ENCODE data around the gene GGA1. TPM values are rescaled to one million over a fixed set of nuclear protein-coding genes. Genes with fewer than 3 reads are reported as not detected.
A peak's percentile ranks its signal among the peaks of the same experiment; 100 is the strongest.

The GGA1 gene
- total and polyA plus RNA-seq, 5 donors from 2014 or later = 14.0 to 69.7 (median 16.9) TPM

DNA sequence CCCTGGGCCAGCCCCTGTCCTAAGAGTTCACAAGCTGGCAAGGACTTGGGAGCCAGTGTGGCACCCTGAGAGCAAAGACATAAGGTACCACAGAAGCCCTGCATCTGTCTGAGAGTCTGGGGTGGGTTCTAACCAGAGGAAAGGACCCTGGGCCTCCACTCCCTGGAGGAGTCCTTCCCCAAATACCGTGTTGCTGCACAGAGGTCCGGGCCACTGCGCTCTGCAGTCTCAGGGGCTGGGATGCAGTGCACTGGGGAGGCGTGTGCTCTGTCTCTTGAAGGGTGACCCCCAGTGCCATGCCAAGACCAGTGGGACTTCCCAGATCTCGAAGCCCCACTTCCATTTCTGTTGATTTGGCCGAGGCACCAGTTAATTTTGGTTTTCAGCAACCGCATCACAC is 26.5 kb downstream of the GGA1 start:
- H3K27ac Mint-ChIP-seq = peak overlapping the region; percentile 48 to 95 (median 94)
- no peaks in the 10 kb centered on the region for H3K36me3 Mint-ChIP-seq
- peaks cover 88% of the 10 kb centered on the region for H3K4me1 ChIP-seq (ENCODE audit: control insufficient read depth, insufficient read depth, low read length, poor library complexity, severe bottlenecking)
- peaks cover 0 to 1% (median 0%) of the 10 kb centered on the region in 7 donors for H3K9me3 Mint-ChIP-seq
- peak overlapping the region; percentile 88 for H3K27ac ChIP-seq (ENCODE audit: insufficient read depth, low read length, poor library complexity, severe bottlenecking)
- H3K36me3 ChIP-seq (ENCODE audit: control insufficient read depth, insufficient read depth, low read length) = no peaks in the 10 kb centered on the region
- DNase-seq = no peak
- no peaks in the 10 kb centered on the region for H3K9me3 ChIP-seq (ENCODE audit: control insufficient read depth in 2 of 2, low read length in 2 of 2)
- no peaks in the 10 kb centered on the region for H3K27me3 Mint-ChIP-seq
- H3K4me1 Mint-ChIP-seq = peaks cover 0 to 76% (median 36%) of the 10 kb centered on the region in 4 donors
- H3K27me3 ChIP-seq (ENCODE audit: control insufficient read depth, insufficient read depth, low read length) = no peaks in the 10 kb centered on the region
- ATAC-seq (ENCODE audit: low read depth in 2 of 2) = no peak
- H3K4me3 ChIP-seq (ENCODE audit: low read depth, low read length) = peak overlapping the region; percentile 15
- peak overlapping the region; percentile 13 to 100 (median 86) for H3K4me3 Mint-ChIP-seq

- Histone ChIP-seq H3K4me1 (ENCODE audit: control insufficient read depth, insufficient read depth, low read length, poor library complexity, severe bottlenecking) (peaks cover 91% of the 10 kb centered on the region), H3K27me3 (ENCODE audit: control insufficient read depth, insufficient read depth, low read length) (no peaks in the 10 kb centered on the region), H3K9me3 (ENCODE audit: control insufficient read depth in 2 of 2, low read length in 2 of 2) (no peaks in the 10 kb centered on the region), H3K4me3 (ENCODE audit: low read depth, low read length) (peak overlapping the region; percentile 44), H3K27ac (ENCODE audit: insufficient read depth, low read length, poor library complexity, severe bottlenecking) (peak overlapping the region; percentile 88), H3K36me3 (ENCODE audit: control insufficient read depth, insufficient read depth, low read length) (peaks cover under 1% of the 10 kb centered on the region)
- peak overlapping the region; percentile 73 to 100 (median 86) for H3K4me3 Mint-ChIP-seq
- DNase-seq = peak in 1 of 3 donors; percentile 44
- ATAC-seq (ENCODE audit: low read depth in 2 of 2) = no peak
- H3K36me3 Mint-ChIP-seq = no peaks in the 10 kb centered on the region
- peak overlapping the region; percentile 92 to 97 (median 95) for H3K27ac Mint-ChIP-seq
- peaks cover 0 to 1% (median 0%) of the 10 kb centered on the region in 7 donors for H3K9me3 Mint-ChIP-seq
- peaks cover 0 to 80% (median 38%) of the 10 kb centered on the region in 4 donors for H3K4me1 Mint-ChIP-seq
- no peaks in the 10 kb centered on the region for H3K27me3 Mint-ChIP-seq
Measured at GRCh38 chr22:37636186-37636948, 27.7 kb downstream of the GGA1 start.

DNA sequence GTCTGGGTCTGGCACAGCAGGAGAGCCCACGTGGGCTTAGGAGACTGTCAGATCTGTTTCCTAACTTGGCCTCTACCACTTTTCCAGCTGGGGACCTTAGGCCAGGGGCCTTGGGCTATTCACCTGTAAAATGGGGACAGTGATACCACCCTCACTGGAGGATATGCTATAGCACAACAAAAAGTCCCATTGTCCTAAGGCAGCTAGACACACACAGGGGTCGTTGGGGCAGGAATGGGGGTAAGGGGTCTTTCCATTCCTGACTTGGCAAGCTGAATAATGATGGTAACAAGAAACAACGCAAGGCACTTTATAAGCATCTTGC is 28.3 kb downstream of the GGA1 start:
- H3K36me3 Mint-ChIP-seq = no peaks in the 10 kb centered on the region
- Histone ChIP-seq H3K4me3 (ENCODE audit: low read depth, low read length) (peak overlapping the region; percentile 44), H3K9me3 (ENCODE audit: control insufficient read depth in 2 of 2, low read length in 2 of 2) (no peaks in the 10 kb centered on the region), H3K27ac (ENCODE audit: insufficient read depth, low read length, poor library complexity, severe bottlenecking) (peak overlapping the region; percentile 88), H3K36me3 (ENCODE audit: control insufficient read depth, insufficient read depth, low read length) (peaks cover 6% of the 10 kb centered on the region), H3K27me3 (ENCODE audit: control insufficient read depth, insufficient read depth, low read length) (no peaks in the 10 kb centered on the region), H3K4me1 (ENCODE audit: control insufficient read depth, insufficient read depth, low read length, poor library complexity, severe bottlenecking) (peaks cover 91% of the 10 kb centered on the region)
- peak overlapping the region; percentile 73 to 100 (median 98) for H3K4me3 Mint-ChIP-seq
- peak overlapping the region; percentile 92 to 97 (median 95) for H3K27ac Mint-ChIP-seq
- no peak for ATAC-seq (ENCODE audit: low read depth in 2 of 2)
- H3K4me1 Mint-ChIP-seq = peaks cover 0 to 83% (median 42%) of the 10 kb centered on the region in 4 donors
- H3K9me3 Mint-ChIP-seq = peaks cover 0 to 1% (median 0%) of the 10 kb centered on the region in 7 donors
- no peak for DNase-seq
- no peaks in the 10 kb centered on the region for H3K27me3 Mint-ChIP-seq

- H3K27me3 ChIP-seq (ENCODE audit: control insufficient read depth, insufficient read depth, low read length) = no peaks in the 10 kb centered on the region
- H3K4me3 Mint-ChIP-seq = peak overlapping the region; percentile 91 to 100 (median 98)
- H3K36me3 ChIP-seq (ENCODE audit: control insufficient read depth, insufficient read depth, low read length) = peaks cover 16% of the 10 kb centered on the region
- H3K9me3 ChIP-seq (ENCODE audit: control insufficient read depth in 2 of 2, low read length in 2 of 2) = no peaks in the 10 kb centered on the region
- H3K4me1 ChIP-seq (ENCODE audit: control insufficient read depth, insufficient read depth, low read length, poor library complexity, severe bottlenecking) = peaks cover 91% of the 10 kb centered on the region
- ATAC-seq (ENCODE audit: low read depth in 2 of 2) (peak; percentile 35 to 46), DNase-seq (peak in 1 of 3 donors; percentile 79)
- no peaks in the 10 kb centered on the region for H3K9me3 Mint-ChIP-seq
- peak overlapping the region; percentile 84 to 97 (median 95) for H3K27ac Mint-ChIP-seq
- H3K27me3 Mint-ChIP-seq = no peaks in the 10 kb centered on the region
- peaks cover 0 to 85% (median 48%) of the 10 kb centered on the region in 4 donors for H3K4me1 Mint-ChIP-seq
- peaks cover 11% of the 10 kb centered on the region for H3K36me3 Mint-ChIP-seq
- peak overlapping the region; percentile 84 for H3K4me3 ChIP-seq (ENCODE audit: low read depth, low read length)
- H3K27ac ChIP-seq (ENCODE audit: insufficient read depth, low read length, poor library complexity, severe bottlenecking) = peak overlapping the region; percentile 88
Measured at GRCh38 chr22:37638391-37639069, 29.9 kb downstream of the GGA1 start.

GRCh38 chr22:37639070-37639760 is 30.6 kb downstream of the GGA1 start, which contains the start of gene SH3BP1:
Gene SH3BP1, plus strand, starts transcription at chr22:37639669. Its CDS starts 119 bp downstream, at chr22:37639788.
- DNase-seq = peak; percentile 53 to 73 (median 67)
- H3K36me3 Mint-ChIP-seq = peaks cover 16% of the 10 kb centered on the region
- H3K4me3 ChIP-seq (ENCODE audit: low read depth, low read length) = peak within 1 kb of the TSS; percentile 84

DNA sequence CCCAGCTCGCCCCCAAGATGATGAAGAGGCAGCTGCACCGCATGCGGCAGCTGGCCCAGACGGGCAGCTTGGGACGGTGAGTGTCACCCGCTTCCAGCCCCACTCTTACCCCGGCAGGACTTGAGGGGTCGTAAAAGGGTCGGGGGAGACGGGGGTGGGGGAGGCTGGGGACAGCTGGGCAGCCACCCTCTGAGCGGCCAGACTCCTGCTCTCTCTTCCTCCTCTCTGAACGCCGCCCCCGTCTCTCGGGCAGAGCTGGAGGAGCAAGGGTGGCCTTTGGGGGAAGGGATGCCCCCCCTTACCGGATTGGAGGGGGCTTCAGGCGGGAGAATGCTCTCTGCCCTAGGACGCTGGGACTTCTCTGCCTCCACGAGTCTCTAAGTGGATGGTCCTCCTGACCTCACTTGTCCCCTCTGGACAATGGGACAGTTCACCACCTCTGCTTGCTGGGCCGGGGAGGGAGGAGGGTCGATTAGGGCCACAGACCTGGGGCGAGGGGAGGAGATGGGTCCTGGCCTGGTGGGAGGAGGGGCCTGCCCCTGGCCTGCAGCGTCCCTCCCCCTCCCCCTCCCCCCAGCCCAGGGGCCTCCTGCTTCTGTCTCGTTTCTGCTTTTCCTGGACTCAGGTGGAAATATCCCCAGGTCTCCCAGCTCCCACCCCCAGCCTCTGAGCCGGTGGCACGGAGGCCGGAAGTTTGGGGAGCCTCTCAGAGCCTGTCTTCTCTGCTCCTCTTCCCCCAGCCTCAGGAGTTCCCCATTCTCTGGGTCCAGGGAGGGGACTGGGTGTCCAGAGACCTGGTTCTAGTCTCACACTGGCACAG is 31.3 kb downstream of the GGA1 start:
- Mint-ChIP-seq H3K4me3 (peak overlapping the region; percentile 91 to 98 (median 98)), H3K36me3 (peaks cover 16% of the 10 kb centered on the region)
- DNase-seq = peak in 1 of 3 donors; percentile 43

More at GRCh38 chr22:37639070-37639760, 30.6 kb downstream of the GGA1 start, which contains the start of gene SH3BP1:
- Mint-ChIP-seq H3K27ac (peak within 1 kb of the TSS; percentile 95 to 97 (median 96)), H3K9me3 (no peaks in the 10 kb centered on the region), H3K4me3 (peak within 1 kb of the TSS; percentile 91 to 100 (median 98)), H3K27me3 (no peaks in the 10 kb centered on the region), H3K4me1 (peaks cover 0 to 84% (median 46%) of the 10 kb centered on the region in 4 donors)
- Histone ChIP-seq H3K4me1 (ENCODE audit: control insufficient read depth, insufficient read depth, low read length, poor library complexity, severe bottlenecking) (peaks cover 88% of the 10 kb centered on the region), H3K36me3 (ENCODE audit: control insufficient read depth, insufficient read depth, low read length) (peaks cover 21% of the 10 kb centered on the region), H3K27ac (ENCODE audit: insufficient read depth, low read length, poor library complexity, severe bottlenecking) (peak within 1 kb of the TSS; percentile 88), H3K27me3 (ENCODE audit: control insufficient read depth, insufficient read depth, low read length) (no peaks in the 10 kb centered on the region), H3K9me3 (ENCODE audit: control insufficient read depth in 2 of 2, low read length in 2 of 2) (no peaks in the 10 kb centered on the region)
- peak; percentile 38 to 43 for ATAC-seq (ENCODE audit: low read depth in 2 of 2)

More for the DNA sequence above, 31.3 kb downstream of the GGA1 start:
- H3K4me1 Mint-ChIP-seq = peaks cover 0 to 81% (median 40%) of the 10 kb centered on the region in 4 donors
- no peak for ATAC-seq (ENCODE audit: low read depth in 2 of 2)
- Histone ChIP-seq H3K27me3 (ENCODE audit: control insufficient read depth, insufficient read depth, low read length) (no peaks in the 10 kb centered on the region), H3K4me1 (ENCODE audit: control insufficient read depth, insufficient read depth, low read length, poor library complexity, severe bottlenecking) (peaks cover 80% of the 10 kb centered on the region), H3K27ac (ENCODE audit: insufficient read depth, low read length, poor library complexity, severe bottlenecking) (peak overlapping the region; percentile 88), H3K36me3 (ENCODE audit: control insufficient read depth, insufficient read depth, low read length) (peaks cover 29% of the 10 kb centered on the region), H3K9me3 (ENCODE audit: control insufficient read depth in 2 of 2, low read length in 2 of 2) (no peaks in the 10 kb centered on the region), H3K4me3 (ENCODE audit: low read depth, low read length) (peak overlapping the region; percentile 80)
- H3K27ac Mint-ChIP-seq = peak overlapping the region; percentile 84 to 96 (median 87)
- no peaks in the 10 kb centered on the region for H3K27me3 Mint-ChIP-seq
- H3K9me3 Mint-ChIP-seq = no peaks in the 10 kb centered on the region
